Chondrocyte (in vitro differentiated cells): ENCODE data around the gene ZNF577. TPM values are rescaled to one million over a fixed set of nuclear protein-coding genes. Genes with fewer than 3 reads are reported as not detected.
A peak's percentile ranks its signal among the peaks of the same experiment; 100 is the strongest.
"Not testable (repeated sequence)": the region's sequence is repeated elsewhere in the genome, so short reads cannot be mapped to it uniquely, and the experiment has no call there.

ENCODE experiments used
- DNase-seq: peaks from one replicate; pipeline ENCODE4 v3.0.0; 2021; ENCODE audit warnings: mixed read lengths, low spot score
- H3K27ac Mint-ChIP-seq: one replicate; pipeline ENCODE4 v1.8.0; 2021; ENCODE audit warnings: mild to moderate bottlenecking, moderate library complexity, mixed read lengths; ENCODE audit not compliant: unreplicated experiment
- H3K27me3 Mint-ChIP-seq: 2 replicates; pipeline ENCODE4 v1.8.0; 2021; ENCODE audit warnings: low read depth, mixed read lengths
- H3K36me3 Mint-ChIP-seq: 2 replicates; pipeline ENCODE4 v1.8.0; 2021; ENCODE audit warnings: low read depth, mixed read lengths
- H3K4me1 Mint-ChIP-seq: 2 replicates; pipeline ENCODE4 v1.8.0; 2021; ENCODE audit warnings: low read depth, mild to moderate bottlenecking, mixed read lengths
- H3K4me3 Mint-ChIP-seq: one replicate; pipeline ENCODE4 v1.8.0; 2021; ENCODE audit warnings: mild to moderate bottlenecking, moderate library complexity, mixed read lengths; ENCODE audit not compliant: unreplicated experiment
- H3K9me3 Mint-ChIP-seq: 2 replicates; pipeline ENCODE4 v1.8.0; 2021; ENCODE audit warnings: low read depth, mixed read lengths
- total RNA-seq: library from RNA; stranded (reverse); gene quantifications from 3 replicates; pipeline ENCODE4 v1.2.1, GENCODE V29; 2021
- TF ChIP-seq, protein P1 (sequence below): fragments of 200-600 bp; sonication (generic); IDR thresholded peaks from 2 replicates; pipeline ENCODE4 v1.5.0; 2021; ENCODE audit warnings: antibody characterized with exemption, mild to moderate bottlenecking, moderate library complexity

The ZNF577 gene
- total RNA-seq, 1 donor from 2014 or later = 11.2 TPM

DNA sequence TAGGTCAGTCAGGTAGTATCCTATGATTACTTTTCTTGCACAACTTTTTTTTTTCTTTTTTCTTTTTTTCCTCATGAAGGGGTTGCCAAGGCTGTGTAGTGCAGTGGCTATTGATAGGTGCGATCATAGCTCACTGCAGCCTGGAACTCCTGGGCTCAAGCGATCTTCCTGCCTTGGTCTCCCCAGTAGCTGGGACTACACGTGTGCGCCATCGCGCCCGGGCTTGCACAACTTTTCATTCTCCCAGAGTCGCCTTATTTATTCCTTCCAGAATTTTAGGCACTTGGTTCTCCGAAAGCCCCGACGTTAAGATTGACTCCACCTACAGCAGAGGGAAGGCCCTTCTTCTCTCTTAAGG lies 38.7 kb upstream of the ZNF577 start:
- Mint-ChIP-seq H3K27ac (peak overlapping the region; percentile 98), H3K9me3 (peaks cover 42% of the 10 kb centered on the region), H3K4me3 (peak overlapping the region; percentile 100), H3K4me1 (peaks cover 25% of the 10 kb centered on the region), H3K27me3 (no peaks in the 10 kb centered on the region), H3K36me3 (peaks cover 26% of the 10 kb centered on the region)
- no peak for DNase-seq
- TF ChIP-seq, protein P1, sequence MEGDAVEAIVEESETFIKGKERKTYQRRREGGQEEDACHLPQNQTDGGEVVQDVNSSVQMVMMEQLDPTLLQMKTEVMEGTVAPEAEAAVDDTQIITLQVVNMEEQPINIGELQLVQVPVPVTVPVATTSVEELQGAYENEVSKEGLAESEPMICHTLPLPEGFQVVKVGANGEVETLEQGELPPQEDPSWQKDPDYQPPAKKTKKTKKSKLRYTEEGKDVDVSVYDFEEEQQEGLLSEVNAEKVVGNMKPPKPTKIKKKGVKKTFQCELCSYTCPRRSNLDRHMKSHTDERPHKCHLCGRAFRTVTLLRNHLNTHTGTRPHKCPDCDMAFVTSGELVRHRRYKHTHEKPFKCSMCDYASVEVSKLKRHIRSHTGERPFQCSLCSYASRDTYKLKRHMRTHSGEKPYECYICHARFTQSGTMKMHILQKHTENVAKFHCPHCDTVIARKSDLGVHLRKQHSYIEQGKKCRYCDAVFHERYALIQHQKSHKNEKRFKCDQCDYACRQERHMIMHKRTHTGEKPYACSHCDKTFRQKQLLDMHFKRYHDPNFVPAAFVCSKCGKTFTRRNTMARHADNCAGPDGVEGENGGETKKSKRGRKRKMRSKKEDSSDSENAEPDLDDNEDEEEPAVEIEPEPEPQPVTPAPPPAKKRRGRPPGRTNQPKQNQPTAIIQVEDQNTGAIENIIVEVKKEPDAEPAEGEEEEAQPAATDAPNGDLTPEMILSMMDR = no peak

DNA sequence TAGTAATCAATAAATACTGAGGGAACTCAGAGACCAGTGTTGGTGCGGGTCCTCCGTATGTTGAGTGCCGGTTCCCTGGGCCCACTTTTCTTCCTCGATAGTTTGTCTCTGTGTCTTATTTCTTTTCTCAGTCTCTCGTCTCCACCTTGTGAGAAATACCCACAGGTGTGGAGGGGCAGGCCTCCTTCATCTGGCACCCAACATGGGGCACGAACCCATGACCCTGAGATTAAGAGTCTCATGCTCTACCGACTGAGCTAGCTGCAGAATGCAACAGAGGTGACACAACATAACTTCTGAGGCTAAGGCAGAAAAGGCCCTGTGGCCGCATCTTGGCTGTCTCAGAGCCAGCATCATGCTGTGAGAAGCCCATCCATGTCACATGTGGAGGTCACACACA lies 34.2 kb upstream of the ZNF577 start:
- Mint-ChIP-seq H3K36me3 (peaks cover 17% of the 10 kb centered on the region), H3K9me3 (peaks cover 73% of the 10 kb centered on the region), H3K4me3 (no peak overlapping the region), H3K27me3 (no peaks in the 10 kb centered on the region), H3K27ac (no peak overlapping the region), H3K4me1 (peaks cover 6% of the 10 kb centered on the region)
- TF ChIP-seq, protein P1 = no peak
- DNase-seq = no peak

DNA sequence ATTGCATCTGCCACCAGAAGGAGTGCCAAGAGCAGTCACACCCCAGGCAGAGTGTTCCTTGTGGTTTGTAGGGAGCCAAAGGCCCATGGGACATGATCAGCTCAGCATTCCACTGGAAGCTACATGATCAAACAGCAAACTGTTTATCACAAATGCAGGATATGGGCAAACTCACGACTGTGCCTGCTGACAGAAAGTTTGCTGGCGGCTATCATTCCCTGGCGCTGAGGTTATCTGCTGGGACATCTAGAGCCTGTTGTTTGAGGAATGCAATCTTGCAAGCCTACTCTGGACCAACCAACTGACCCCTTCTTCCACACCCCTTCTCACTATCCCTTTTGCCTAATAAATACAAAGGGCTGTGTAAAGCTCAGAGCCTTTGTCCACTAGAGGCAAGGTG lies 31.9 kb upstream of the ZNF577 start:
- H3K4me3 Mint-ChIP-seq = no peak overlapping the region
- peaks cover 20% of the 10 kb centered on the region for H3K36me3 Mint-ChIP-seq
- H3K27ac Mint-ChIP-seq = no peak overlapping the region
- DNase-seq = no peak
- TF ChIP-seq, protein P1 = no peak
- H3K27me3 Mint-ChIP-seq = no peaks in the 10 kb centered on the region
- peaks cover 79% of the 10 kb centered on the region for H3K9me3 Mint-ChIP-seq
- no peaks in the 10 kb centered on the region for H3K4me1 Mint-ChIP-seq

DNA sequence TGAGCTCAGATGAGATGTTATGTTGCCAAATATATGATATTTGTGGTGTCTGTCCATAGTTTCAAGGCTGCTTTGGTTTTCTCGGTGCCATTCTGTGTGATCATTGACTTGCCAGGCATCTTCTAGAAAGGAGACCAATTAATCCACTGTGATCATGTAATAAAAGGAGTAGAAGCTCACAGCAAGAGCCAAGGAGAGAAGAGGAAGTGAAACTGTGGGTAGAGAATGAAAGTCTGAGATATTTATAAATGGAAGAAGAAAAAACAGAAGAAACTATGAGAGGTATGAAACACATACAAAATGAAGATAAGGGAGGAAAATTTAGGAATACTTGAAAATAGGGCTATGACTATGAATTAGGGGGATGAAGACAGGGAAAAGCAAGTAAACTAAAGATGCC lies 28.4 kb upstream of the ZNF577 start:
- H3K9me3 Mint-ChIP-seq = peaks cover 74% of the 10 kb centered on the region
- no peak overlapping the region for H3K4me3 Mint-ChIP-seq
- H3K36me3 Mint-ChIP-seq = peaks cover 14% of the 10 kb centered on the region
- H3K27ac Mint-ChIP-seq = no peak overlapping the region
- DNase-seq = no peak
- no peaks in the 10 kb centered on the region for H3K27me3 Mint-ChIP-seq
- TF ChIP-seq, protein P1 = no peak
- H3K4me1 Mint-ChIP-seq = no peaks in the 10 kb centered on the region

DNA sequence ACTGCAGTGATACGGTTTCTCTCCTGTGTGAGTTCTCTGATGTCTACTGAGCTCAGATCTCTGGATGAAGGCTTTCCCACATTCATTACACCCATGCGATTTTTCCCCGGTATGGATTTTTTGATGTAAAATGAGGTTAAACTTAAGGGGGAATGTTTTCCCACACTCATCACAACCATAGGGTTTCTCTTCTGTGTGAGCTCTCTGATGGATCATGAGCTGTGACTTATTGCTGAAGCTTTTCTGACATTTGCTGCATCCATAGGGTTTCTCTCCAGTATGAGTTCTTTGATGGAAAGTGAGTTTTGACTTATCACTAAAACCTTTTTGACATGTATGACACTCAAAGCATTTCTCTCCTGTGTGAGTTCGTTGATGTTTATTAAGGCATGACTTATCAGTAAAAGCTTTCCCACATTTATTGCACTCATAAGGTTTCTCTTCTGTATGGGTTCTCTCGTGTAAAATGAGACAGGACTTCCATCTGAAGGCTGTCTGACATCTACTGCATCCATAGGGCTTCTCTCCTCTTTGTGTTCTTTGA lies 27.6 kb upstream of the ZNF577 start:
- no peak overlapping the region for H3K27ac Mint-ChIP-seq
- H3K27me3 Mint-ChIP-seq = no peaks in the 10 kb centered on the region
- TF ChIP-seq, protein P1 = no peak
- no peaks in the 10 kb centered on the region for H3K4me1 Mint-ChIP-seq
- peaks cover 71% of the 10 kb centered on the region for H3K9me3 Mint-ChIP-seq
- H3K36me3 Mint-ChIP-seq = peaks cover 12% of the 10 kb centered on the region
- no peak for DNase-seq
- no peak overlapping the region for H3K4me3 Mint-ChIP-seq

DNA sequence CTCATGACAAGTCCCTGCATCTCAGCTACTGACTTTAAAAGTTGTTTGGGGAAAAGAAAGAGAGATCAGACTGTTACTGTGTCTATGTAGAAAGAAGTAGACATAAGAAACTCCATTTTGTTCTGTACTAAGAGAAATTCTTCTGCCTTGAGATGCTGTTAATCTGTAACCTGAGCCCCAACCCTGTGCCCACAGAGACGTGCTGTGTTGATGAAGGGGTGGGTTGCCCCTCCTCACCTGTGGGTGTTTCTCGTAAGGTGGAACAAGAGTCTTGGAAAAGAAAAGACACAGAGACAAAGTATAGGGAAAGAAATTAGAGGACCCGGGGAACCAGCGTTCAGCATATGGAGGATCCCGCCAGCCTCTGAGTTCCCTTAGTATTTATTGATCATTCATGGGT lies 20.2 kb upstream of the ZNF577 start:
- Mint-ChIP-seq H3K4me1 (peaks cover 14% of the 10 kb centered on the region), H3K9me3 (peaks cover 46% of the 10 kb centered on the region)
- not testable (repeated sequence) for H3K36me3 Mint-ChIP-seq, H3K27ac Mint-ChIP-seq, H3K4me3 Mint-ChIP-seq, DNase-seq, H3K27me3 Mint-ChIP-seq

DNA sequence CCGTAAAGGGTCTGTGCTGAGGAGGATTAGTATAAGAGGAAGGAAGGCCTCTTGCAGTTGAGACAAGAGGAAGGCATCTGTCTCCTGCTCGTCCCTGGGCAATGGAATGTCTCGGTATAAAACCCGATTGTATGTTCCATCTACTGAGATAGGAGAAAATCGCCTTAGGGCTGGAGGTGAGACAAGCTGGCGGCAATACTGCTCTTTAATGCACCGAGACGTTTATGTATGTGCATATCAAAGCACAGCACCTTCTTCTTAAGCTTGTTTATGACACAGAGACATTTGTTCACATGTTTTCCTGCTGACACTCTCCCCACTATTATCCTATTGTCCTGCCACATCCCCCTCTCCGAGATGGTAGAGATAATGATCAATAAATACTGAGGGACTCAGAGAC lies 18.4 kb upstream of the ZNF577 start:
- H3K4me1 Mint-ChIP-seq = peaks cover 19% of the 10 kb centered on the region
- DNase-seq, H3K27me3 Mint-ChIP-seq, H3K4me3 Mint-ChIP-seq, H3K27ac Mint-ChIP-seq: not testable (repeated sequence)
- H3K36me3 Mint-ChIP-seq = peaks cover 11% of the 10 kb centered on the region
- H3K9me3 Mint-ChIP-seq = peaks cover 44% of the 10 kb centered on the region

DNA sequence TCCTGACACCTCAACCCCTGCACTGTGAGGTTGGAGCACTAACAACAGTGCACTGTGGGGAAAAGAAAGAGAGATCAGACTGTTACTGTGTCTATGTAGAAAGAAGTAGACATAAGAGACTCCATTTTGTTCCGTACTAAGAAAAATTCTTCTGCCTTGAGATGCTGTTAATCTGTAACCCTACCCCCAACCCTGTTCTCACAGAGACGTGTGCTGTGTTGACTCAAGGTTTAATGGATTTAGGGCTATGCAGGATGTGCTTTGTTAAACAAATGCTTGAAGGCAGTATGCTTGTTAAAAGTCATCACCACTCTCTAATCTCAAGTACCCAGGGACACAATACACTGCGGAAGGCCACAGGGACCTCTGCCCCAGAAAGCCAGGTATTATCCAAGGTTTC lies 17.9 kb upstream of the ZNF577 start:
- Mint-ChIP-seq H3K36me3 (peaks cover 15% of the 10 kb centered on the region), H3K4me1 (peaks cover 19% of the 10 kb centered on the region), H3K9me3 (peaks cover 47% of the 10 kb centered on the region)
- not testable (repeated sequence) for H3K27me3 Mint-ChIP-seq, H3K4me3 Mint-ChIP-seq, DNase-seq, H3K27ac Mint-ChIP-seq
